Glomerular visceral epithelial cell (primary cell): Measurements from ENCODE around the gene OR4K5.
"Not testable (repeated sequence)": the region's sequence is repeated elsewhere in the genome, so short reads cannot be mapped to it uniquely, and the experiment has no call there.

Experiments used
- DNase-seq: peaks from one replicate; pipeline ENCODE4 v3.0.0-alpha.2; 2016; ENCODE audit errors: extremely low spot score

OR4K5 gene, protein sequence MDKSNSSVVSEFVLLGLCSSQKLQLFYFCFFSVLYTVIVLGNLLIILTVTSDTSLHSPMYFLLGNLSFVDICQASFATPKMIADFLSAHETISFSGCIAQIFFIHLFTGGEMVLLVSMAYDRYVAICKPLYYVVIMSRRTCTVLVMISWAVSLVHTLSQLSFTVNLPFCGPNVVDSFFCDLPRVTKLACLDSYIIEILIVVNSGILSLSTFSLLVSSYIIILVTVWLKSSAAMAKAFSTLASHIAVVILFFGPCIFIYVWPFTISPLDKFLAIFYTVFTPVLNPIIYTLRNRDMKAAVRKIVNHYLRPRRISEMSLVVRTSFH

DNA sequence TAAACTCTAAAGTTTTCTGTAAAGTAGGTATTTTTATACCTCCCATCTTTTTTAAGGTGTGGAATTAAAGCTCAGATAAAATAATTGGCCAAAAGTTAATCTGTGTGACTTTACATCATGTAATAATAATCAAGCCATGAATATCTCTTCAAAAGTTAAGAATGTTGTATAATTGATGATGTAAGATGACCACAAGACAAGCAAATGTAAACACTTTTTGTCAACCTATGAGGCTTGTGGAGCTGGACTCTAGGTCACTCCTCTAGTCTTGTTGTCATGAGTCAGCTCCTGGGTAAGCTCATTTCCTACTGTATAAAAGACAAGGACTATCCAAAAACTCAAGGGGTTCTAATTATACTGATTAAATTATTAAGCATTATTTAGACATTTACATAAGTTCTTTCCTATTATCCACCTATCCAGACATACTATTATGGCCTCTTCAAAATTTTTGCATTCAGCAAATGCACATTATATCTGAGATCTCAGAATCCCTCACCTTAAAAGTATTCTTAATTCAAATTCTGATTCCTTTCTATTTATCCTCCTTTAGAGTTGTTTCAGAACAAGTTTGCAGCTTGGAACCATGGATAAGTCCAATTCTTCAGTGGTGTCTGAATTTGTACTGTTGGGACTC, at the start of gene OR4K5:
OR4K5 (plus strand) TSS at position 587 of the 637 bp plus-strand sequence; CDS start at position 587, 0 bp downstream.
- DNase-seq, result no peak

DNA sequence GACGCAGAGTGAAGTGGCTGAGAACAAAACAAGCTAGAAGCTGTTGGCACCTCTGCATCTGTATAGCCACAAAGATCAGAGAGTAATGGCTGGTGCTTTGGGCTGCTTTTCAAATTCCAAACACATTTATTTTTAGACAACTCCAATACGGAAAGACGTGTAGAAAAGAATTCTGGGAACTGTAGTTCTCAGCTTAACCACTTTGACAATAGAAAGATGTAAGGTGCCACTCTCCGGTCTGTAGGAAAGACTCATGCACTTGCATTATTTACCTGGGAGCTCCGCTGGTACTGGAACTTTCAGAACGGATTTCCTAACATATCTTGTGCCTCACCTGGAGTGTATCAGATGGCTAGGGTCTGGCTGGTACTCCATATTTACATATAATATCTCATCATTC, 47.2 kb upstream of the OR4K5 start:
- DNase-seq, result no peak

DNA sequence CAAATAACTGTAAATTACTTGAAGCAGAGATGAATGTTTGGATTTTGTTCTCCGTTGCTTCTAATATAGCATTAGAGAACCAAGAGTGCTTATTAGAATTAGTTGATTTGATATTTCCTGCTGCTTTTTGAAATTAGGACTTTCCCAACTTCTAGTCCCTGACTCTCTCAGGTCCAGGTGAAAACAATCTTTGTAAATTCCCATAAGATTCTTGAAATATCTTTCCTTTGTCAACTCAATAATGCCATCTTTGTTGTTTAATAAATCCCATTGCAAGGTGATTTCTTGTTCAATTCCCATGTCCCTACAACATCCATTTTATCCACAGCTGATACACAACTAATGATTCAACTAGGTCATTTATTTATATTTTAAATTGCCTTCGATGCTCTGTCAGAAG, 45.6 kb upstream of the OR4K5 start, which contains the start of gene OR4K2:
OR4K2 (plus strand) TSS at position 301 of the 400 bp plus-strand sequence. CDS start 1,126 bp downstream, outside the sequence.
- DNase-seq, result no peak

DNA sequence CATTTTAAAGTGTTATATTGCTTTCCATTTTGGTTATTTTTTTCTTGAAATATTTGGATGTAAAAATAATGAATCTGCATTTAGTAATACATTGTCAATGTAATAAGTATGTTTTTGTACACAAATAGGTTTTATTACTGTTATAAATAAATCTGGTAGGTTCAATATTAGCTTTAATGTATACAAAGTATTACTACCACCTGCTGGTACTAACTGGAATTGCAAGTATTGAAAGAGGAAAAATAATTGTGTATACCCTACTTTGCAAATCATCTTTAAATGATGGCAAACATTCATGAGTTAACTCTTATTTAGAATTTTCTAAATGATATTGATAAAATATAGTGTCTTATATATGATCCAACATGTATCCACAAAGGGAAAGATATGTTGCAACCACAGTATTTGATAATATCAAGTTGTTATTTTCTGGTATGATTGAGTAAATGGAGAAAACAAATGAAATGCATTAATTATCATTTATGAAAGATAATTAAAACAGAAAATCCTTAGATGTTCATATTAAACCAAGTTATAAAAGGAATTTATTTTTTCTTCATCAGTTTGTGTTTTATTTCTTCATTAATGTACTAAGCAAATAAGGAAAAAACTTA, 42.3 kb upstream of the OR4K5 start:
- DNase-seq, result no peak

DNA sequence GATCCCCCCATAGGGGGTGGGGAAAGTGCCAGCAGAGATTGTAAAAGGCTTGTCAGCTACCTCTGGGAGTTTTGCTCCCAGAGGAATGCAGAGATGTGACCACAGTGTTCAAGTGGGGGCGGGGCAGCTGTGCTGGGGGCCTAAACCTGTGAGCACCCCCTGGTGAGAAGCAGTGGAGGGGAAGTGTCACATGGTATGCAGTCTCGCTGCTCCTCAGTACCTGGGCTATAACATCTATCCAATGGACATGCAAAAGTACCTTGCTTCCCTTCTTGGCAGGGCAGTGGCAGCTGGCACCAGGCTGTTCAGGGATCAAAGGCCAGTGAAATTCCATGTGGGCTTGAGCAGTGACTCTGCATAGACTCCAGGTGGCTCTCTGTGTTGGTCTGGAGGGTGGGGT, 25.1 kb upstream of the OR4K5 start:
- DNase-seq, result no peak

DNA sequence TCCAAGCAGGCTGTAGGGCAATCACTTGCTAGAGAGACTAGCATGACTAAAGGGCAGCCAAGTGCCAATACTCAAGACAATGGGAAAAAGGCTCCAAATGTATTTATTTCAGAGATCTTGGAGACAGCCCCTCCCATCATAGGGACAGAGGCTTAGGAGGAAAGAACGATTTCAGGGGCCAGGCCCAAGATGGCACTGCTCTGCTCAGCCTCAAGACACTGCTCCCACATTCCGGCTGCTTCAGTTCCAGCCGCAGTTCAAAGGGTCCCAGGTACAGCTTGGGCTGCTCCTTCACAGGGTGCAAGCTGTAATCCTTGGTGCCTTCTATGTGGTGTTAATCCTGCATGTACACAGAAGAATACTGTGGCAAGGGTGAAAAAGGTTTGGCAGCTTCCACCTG, 19.4 kb upstream of the OR4K5 start:
- DNase-seq, result no peak

DNA sequence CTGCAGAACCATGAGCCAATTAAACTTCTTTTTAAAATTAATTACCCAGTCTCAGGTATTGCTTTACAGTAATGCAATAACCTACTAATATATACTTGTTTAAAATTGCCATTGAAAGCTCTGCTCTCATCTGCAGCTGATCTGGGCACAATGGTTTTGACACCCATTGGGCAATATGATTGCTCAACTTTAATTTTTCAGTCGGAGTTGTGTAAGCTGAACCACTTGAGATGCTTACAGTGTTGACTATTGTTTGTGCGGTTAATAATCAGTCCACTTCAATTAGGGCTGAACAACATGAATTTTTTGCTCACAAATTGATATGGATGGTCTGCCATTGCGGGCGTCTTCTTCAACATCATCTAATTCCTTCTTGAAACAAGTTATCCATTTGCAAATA, 18.0 kb upstream of the OR4K5 start:
- no peak for DNase-seq

DNA sequence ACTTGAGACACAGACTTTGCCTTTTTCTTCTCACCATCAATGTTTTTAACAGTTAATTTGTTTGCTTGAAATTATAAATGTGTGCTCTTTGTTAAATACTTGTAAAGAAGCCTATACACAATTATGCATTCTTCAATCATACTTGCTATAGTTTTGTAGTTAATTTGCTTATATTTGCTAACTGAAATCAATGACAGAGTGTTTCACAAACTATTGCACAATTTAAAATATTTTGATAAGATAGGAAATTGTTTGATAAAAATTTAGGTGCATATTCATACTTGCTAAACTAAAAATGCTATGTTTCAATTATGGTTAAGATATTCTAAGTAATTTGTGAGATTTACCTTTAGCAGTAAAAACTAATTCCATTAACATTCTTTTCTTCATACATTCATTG, 13.7 kb upstream of the OR4K5 start:
- no peak for DNase-seq

DNA sequence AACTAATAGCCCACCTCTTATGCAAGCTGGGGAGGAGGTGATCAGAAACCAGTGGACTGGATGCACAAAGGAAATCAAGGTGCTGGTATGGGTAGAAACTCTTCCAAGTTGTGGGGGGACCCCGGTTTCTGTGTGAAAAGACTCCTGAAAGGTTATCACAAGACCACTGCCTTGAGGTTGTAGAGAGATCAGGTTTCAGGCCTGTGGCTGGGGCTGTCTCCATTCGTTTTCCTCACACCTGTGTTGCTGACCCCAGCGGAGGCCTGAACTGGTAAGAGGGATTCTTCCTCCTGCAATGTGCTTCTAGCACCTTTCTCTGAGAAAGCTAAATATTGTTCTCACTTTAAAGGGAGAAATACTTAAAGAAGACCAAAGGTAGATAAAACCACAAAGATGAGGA, 9.3 kb upstream of the OR4K5 start:
- no peak for DNase-seq

DNA sequence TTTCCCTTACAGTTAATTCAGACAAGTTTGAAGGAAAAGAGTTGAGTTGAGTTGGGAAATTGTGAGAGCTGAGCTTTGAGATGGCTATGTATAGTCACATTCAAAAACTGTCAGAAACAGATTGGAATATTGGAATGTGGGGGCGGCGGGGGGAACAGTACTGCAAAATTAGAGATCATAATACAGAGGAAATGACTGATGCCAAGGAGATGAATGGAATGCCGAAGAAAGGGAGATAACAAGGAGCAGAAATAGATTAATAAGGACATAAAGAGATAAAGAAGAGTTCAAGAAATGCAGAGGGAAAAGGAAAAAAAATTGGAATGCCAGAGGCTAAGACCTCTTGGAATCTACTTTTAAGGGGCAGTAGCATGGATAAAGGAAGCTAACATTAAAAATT, 3.2 kb upstream of the OR4K5 start:
- no peak for DNase-seq

DNA sequence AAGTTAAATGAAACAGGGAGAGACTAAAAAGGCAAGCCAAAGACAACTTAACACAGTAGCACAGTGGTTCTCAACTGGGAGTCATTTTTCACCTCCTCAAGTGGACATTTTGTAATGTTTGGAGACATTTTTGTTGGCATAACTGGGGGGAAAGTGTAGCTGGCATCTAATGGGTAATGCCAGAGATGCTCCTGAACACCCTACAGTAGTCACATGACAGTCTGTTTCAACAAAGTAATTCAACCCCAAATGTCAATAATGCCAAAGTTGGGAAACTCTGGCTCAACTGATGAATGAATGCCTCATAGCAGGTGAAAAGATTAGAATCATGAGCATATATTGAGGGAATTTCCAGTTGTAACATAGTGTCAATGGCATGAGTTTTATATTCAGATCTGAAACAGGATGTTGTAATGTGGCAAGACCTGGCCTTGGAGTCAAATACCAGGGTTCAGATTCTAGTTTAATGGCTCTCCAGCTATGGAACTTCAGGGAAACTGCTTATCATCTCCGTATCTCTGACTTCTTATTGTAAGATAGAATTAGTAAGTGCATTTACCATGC, 2.4 kb upstream of the OR4K5 start:
- DNase-seq, result no peak

DNA sequence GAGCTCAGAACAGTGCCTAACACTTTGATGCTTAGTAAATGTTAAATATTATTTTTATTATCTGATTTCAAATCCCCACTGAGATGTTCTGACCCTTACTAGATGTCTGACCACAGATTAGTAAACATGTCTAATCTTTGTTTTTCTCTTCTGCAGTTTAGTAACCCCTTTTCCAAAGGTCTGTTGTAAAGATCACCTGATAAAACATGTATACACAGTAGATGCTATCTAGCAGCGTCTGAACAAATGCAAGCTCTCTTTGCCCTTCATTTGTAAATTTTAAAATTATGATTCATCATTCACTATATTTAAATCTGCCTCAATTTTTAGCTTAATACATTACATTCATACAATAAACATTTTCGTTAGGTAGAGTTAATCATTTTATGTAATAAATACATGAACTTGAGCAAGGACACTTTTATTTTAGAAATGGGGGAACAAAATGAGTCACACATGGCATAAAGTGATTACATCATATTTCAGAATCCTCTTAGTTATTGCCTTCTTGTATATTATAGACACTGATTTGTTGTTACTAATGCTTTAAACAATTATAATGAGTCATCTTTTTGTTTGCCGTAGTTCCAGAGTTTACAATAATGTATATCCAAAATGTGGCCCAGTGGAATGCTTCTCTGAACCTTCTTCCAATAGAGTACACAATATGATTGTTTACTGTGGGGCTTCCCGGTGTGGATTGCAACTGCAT, 1.7 kb upstream of the OR4K5 start:
- DNase-seq, result no peak

DNA sequence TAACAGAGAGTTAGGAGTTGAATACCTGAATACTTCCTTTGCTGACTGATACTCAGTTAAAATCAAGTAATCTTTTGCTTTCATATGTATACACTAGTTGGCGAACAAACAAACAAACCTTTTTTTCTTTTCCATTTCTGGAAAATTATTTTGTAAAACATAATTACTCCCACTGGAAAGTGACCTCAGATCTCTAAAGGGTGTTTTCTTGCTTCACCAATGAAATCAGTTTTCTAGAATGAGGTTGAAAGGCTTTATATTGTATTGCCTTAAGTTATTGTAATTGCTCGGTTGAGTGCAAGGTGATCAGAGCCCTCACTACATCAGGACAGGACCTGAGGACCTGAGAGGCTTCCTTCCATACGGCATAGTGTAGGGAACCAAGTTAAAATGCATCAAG, 10.2 kb downstream of the OR4K5 start, which contains the start of gene OR4K1:
OR4K1 (plus strand) TSS at position 301 of the 400 bp plus-strand sequence. CDS start 4,750 bp downstream, outside the sequence.
- no peak for DNase-seq

DNA sequence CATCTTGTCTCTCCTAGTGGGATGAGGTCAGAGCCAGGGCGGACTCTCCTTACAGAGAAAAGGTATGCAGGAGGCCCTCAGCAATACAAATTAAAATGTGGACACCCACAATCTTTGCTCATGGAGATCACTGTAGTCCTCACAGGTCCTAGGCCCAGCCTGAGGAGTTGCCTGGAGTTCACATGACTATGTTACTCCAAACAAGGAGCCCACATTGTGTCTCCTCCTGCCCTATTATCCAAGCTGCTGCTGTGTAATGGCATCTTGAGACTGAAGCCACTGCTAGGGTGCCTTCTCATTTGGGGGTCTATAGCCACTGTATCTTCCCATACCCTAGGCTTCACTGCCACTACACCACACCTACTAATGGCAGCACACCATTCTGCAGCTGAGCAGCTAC, 21.3 kb downstream of the OR4K5 start:
- no peak for DNase-seq

DNA sequence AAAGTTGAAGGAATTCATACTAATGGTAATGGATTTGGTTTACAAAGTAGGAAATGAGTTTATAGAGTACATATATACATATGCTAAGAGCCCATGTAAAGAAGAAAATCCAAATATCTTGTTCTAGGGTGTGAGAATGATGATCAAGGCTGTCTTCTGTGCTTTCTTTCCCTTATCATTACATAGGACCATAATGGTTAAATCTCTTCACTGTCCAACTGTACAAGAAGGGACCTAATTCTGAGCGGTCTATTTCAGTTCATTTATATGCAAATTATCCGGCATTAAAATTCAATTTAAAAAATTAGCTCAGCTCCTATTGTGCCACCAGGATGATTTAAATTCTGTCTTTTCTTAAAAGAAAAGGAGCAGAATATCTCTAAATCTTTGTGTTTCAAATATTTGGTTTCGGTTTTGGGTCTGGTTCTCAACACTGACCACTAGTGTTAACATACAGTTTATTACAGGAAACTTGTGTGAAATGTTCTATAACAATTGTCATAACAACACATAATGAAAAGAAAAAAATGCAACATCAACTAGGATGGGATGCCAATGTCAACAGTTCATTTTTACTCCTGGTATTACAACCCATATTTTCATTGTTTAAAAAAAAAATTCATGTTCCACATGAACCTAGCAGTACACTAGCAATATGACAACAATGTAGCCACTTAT, 27.1 kb downstream of the OR4K5 start:
- no peak for DNase-seq

DNA sequence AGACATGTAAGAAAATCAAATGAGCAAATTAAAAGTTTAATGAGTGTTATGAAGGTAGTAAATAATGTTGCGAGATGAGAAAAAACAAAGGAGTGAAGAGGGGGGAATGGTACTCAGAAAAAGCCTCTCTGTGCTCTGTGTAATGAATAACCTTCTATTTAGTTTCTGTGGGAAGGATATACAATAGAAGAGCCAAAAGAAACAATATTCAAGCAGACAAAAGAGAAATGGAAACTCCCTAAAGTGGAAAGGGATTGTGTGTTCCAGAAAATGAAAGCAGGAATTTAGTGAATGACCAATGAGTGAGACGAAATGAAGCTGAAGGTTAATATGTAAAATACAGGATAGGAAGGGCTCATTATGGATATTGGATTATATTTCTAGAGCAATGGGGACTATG, 28.8 kb downstream of the OR4K5 start:
- no peak for DNase-seq

DNA sequence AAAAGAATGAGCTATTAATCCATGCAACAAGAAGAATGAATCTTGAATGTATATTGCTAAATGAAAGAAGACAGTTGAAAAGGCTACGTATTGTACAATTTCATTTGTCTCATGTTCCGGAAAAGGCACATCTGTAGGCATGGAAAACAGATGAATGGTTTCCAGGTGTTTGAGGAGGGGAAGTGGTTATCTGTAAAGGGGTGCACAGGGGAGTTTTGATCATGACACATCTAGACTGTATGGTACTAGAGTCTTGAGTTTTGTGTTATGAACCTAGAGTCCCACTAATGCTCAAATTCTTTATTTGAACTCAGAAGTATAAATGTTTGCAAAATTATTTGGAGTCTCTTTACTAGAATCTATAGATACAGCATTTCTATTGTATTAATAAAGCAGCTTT, 49.3 kb downstream of the OR4K5 start:
- DNase-seq, result not testable (repeated sequence)
